ENCODE results near the gene LMBRD2. TPM values are rescaled to one million over a fixed set of nuclear protein-coding genes. Genes with fewer than 3 reads are reported as not detected.
A peak's percentile ranks its signal among the peaks of the same experiment; 100 is the strongest.
"Not testable (repeated sequence)": the region's sequence is repeated elsewhere in the genome, so short reads cannot be mapped to it uniquely, and the experiment has no call there.

LMBRD2 gene
- 10 to 100 TPM in 6 of 8 experiments, 1 to 10 TPM in 2; 8.8 to 18.9 (median 13.8) TPM for total RNA-seq

DNA sequence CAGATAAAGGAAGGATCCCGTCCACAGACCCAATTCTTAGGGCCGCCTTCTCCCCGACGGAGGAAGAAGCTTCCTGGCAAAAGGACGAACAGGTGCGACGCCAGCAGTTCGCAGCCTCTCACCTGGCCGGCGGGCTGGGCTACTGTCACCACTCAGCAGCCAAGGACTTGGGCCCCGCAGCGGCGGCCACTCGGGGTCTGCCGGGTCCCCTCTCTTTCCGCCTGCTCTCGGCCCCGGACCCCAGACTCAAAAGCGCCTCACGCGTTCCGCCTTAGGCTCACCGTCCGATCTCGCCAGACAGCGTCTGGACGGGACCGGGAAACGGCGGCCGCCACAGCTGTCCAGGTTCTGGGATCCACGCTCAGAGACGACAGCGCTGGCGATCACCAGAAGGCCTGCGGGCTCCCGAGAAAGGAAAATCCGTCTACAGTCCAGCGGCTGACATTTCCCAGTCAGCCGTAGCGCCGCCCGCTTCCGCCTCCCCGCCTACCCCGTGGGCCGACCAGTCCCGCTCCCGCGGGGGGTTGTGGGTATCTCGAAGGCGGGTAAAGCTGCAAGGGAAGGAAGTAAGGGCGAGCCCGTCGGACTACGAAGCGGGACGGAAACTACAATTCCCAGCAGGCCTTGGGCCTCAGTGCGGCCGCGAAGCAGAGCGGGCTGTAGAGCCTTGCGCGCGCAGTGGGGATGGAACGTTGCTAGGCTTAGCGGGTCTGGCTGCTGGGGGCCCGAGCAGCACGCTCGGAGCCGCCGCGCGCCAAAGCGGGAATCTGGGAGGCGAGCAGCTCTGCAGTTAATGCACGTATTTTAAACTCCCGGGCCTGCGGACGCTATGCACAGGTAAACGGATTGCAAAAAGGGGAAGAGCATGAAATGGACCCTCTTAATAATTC lies at the start of gene LMBRD2, which contains the start of gene SKP2:
Gene LMBRD2, minus strand, starts transcription at position 454 of the 890 bp plus-strand sequence. CDS start 8,538 bp downstream, outside the sequence.
Gene SKP2, plus strand, starts transcription at position 678 of the 890 bp plus-strand sequence. Its CDS starts 152 bp downstream, at position 830.
- Histone ChIP-seq H3K4me1 (replicated peaks in 1 of 2) (peaks cover 6 to 13% of the 10 kb centered on the region in 2 donors), H3K4me3 (peak within 1 kb of the TSS; percentile 62 to 81 (median 74)), H3K27ac (peak within 1 kb of the TSS; percentile 67 to 72)
- 0 to 13% (median 0%) methylated on average over 1 to 31 of the region's 81 CpGs; no CpG with 5 or more reads in 2 of the 10 experiments for WGBS, 10 experiments
- ATAC-seq (replicated peaks in 6 of 8) = peak; percentile 93 to 99 (median 98)
- in situ Hi-C loops (cut with MboI; ENCODE audit: low pct_unique_long_range_greater_than_20kb in 2 of 9, low sequenced_read_pairs in 9 of 9, unreplicated experiment in 9 of 9) = no loop called here

DNA sequence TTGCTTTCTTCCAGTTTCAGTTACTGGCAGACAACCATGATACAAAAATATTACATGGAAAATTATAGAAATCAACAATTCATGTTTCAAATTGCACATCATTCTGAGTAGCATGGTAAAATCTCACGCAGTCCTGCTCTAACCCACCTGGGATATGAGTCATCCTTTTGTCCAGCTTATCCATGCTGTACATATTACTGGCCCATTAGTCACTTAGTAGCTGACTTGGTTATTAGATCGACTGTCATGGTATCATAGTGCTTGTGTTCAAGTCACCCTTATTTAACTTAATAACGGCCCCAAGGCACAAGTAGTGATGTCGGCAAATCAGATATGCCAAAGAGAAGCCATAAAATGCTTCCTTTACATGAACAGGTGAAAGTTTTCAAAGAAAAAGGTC lies 48.8 kb upstream of the LMBRD2 start:
- peak in 3 of 8 experiments; percentile 56 to 62 (median 60) for ATAC-seq (replicated peaks in 6 of 8)
- Histone ChIP-seq H3K4me3 (no peak overlapping the region), H3K27ac (no peak overlapping the region), H3K4me1 (replicated peaks in 1 of 2) (no peaks in the 10 kb centered on the region)
- WGBS, 10 experiments = 54 to 100% (median 86%) methylated on average over 1 to 4 of the region's 4 CpGs
- in situ Hi-C loops (cut with MboI; ENCODE audit: low pct_unique_long_range_greater_than_20kb in 2 of 9, low sequenced_read_pairs in 9 of 9, unreplicated experiment in 9 of 9) = no loop called here

- in situ Hi-C loops (cut with MboI; ENCODE audit: low pct_unique_long_range_greater_than_20kb in 2 of 9, low sequenced_read_pairs in 9 of 9, unreplicated experiment in 9 of 9) = no loop called here
- no peak for ATAC-seq (replicated peaks in 6 of 8)
- no peak overlapping the region for H3K27ac ChIP-seq
- WGBS, 10 experiments = 76 to 100% (median 86%) methylated on average over 1 to 2 of the region's 2 CpGs; no CpG with 5 or more reads in 1 of the 10 experiments
- no peak overlapping the region for H3K4me3 ChIP-seq
- H3K4me1 ChIP-seq (replicated peaks in 1 of 2) = no peaks in the 10 kb centered on the region
Observed at GRCh38 chr5:36199620-36200019, 47.9 kb upstream of the LMBRD2 start.

GRCh38 chr5:36198783-36199182 lies 47.1 kb upstream of the LMBRD2 start:
- in situ Hi-C loops (cut with MboI; ENCODE audit: low pct_unique_long_range_greater_than_20kb in 2 of 9, low sequenced_read_pairs in 9 of 9, unreplicated experiment in 9 of 9); H3K4me1 ChIP-seq (replicated peaks in 1 of 2): not testable (repeated sequence)
- WGBS, 10 experiments = 89 to 100% (median 100%) methylated on average over 1 of the region's 3 CpGs; no CpG with 5 or more reads in 4 of the 10 experiments

DNA sequence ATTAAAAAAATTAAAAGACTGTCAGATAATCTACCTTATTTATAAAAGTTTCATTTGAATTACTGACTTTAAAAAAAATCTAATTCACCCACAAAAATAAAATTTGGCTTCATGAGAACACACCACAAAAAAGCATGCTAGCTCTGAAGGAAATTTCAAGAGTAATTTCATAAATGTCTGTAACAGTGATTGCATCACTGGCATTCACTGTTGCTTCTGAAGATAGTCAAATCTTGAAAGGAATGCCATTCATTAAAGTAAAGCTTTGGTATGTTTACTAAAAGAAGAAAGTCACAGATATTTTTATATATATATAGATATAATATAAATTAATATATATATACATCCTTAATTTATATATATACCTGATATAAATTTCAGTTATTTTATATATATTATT lies 46.6 kb upstream of the LMBRD2 start:
- H3K4me1 ChIP-seq (replicated peaks in 1 of 2) = no peaks in the 10 kb centered on the region
- H3K27ac ChIP-seq = no peak overlapping the region
- no peak for ATAC-seq (replicated peaks in 6 of 8)
- H3K4me3 ChIP-seq = no peak overlapping the region
- in situ Hi-C loops (cut with MboI; ENCODE audit: low pct_unique_long_range_greater_than_20kb in 2 of 9, low sequenced_read_pairs in 9 of 9, unreplicated experiment in 9 of 9) = no loop called here

More at GRCh38 chr5:36198783-36199182, 47.1 kb upstream of the LMBRD2 start:
- H3K4me3 ChIP-seq; H3K27ac ChIP-seq; ATAC-seq (replicated peaks in 6 of 8): not testable (repeated sequence)

DNA sequence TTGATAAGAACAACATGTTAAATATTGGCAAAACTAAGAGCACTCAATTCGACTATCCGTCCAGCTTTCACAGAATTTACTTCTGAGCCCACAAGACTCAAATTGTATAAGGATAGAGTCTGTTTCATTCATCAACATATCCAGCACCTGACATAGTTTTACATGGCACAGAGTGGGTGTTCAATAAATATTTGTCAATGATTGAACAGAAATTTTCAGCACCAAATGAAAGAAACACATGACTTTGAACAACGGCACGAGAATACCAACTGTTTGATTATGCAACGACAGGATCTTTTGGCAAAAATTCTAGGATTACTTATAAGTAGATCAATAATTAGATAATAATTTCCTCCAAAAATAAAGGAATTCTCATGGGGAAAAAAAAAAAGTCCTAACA lies 42.1 kb upstream of the LMBRD2 start:
- H3K4me1 ChIP-seq (replicated peaks in 1 of 2) = no peaks in the 10 kb centered on the region
- no peak overlapping the region for H3K4me3 ChIP-seq
- no peak overlapping the region for H3K27ac ChIP-seq
- ATAC-seq (replicated peaks in 6 of 8) = no peak
- 89 to 100% (median 98%) methylated on average over 2 to 5 of the region's 5 CpGs for WGBS, 10 experiments
- in situ Hi-C loops (cut with MboI; ENCODE audit: low pct_unique_long_range_greater_than_20kb in 2 of 9, low sequenced_read_pairs in 9 of 9, unreplicated experiment in 9 of 9) = no loop called here

GRCh38 chr5:36184408-36184807 lies 32.7 kb upstream of the LMBRD2 start:
- H3K27ac ChIP-seq; in situ Hi-C loops (cut with MboI; ENCODE audit: low pct_unique_long_range_greater_than_20kb in 2 of 9, low sequenced_read_pairs in 9 of 9, unreplicated experiment in 9 of 9); H3K4me1 ChIP-seq (replicated peaks in 1 of 2); H3K4me3 ChIP-seq; ATAC-seq (replicated peaks in 6 of 8): not testable (repeated sequence)
- WGBS, 10 experiments = 100% methylated on average over 1 of the region's 4 CpGs; no CpG with 5 or more reads in 9 of the 10 experiments

DNA sequence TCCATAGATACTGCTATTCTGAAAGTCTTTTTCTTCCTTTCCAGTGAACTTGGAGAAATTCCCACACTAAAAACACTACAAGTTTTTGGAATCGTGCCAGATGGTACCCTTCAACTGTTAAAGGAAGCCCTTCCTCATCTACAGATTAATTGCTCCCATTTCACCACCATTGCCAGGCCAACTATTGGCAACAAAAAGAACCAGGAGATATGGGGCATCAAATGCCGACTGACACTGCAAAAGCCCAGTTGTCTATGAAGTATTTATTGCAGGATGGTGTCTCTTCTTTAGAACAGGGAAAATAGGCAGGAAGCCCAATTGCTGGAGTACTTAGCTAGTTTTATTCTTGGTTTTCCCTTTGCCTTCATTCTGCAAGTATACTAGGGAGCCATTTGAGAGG lies 30.1 kb upstream of the LMBRD2 start:
- H3K4me3 ChIP-seq = no peak overlapping the region
- in situ Hi-C loops (cut with MboI; ENCODE audit: low pct_unique_long_range_greater_than_20kb in 2 of 9, low sequenced_read_pairs in 9 of 9, unreplicated experiment in 9 of 9) = no loop called here
- peaks cover 0 to 4% of the 10 kb centered on the region in 2 donors for H3K4me1 ChIP-seq (replicated peaks in 1 of 2)
- H3K27ac ChIP-seq = no peak overlapping the region
- 50 to 100% (median 93%) methylated on average over 1 to 2 of the region's 2 CpGs for WGBS, 10 experiments
- ATAC-seq (replicated peaks in 6 of 8) = peak in 2 of 8 experiments; percentile 21 to 84

GRCh38 chr5:36180556-36181350 lies 29.1 kb upstream of the LMBRD2 start:
- peak in 1 of 8 experiments; percentile 4 for ATAC-seq (replicated peaks in 6 of 8)
- H3K27ac ChIP-seq = no peak overlapping the region
- WGBS, 10 experiments = 85 to 100% (median 96%) methylated on average over 1 to 2 of the region's 2 CpGs; no CpG with 5 or more reads in 1 of the 10 experiments
- H3K4me3 ChIP-seq = no peak overlapping the region
- peaks cover 0 to 4% of the 10 kb centered on the region in 2 donors for H3K4me1 ChIP-seq (replicated peaks in 1 of 2)
- in situ Hi-C loops (cut with MboI; ENCODE audit: low pct_unique_long_range_greater_than_20kb in 2 of 9, low sequenced_read_pairs in 9 of 9, unreplicated experiment in 9 of 9) = no loop called here

GRCh38 chr5:36179950-36180349 lies 28.3 kb upstream of the LMBRD2 start:
- Histone ChIP-seq H3K4me1 (replicated peaks in 1 of 2) (peaks cover 0 to 4% of the 10 kb centered on the region in 2 donors), H3K4me3 (no peak overlapping the region), H3K27ac (no peak overlapping the region)
- 63 to 100% (median 93%) methylated on average over 1 to 4 of the region's 4 CpGs; no CpG with 5 or more reads in 1 of the 10 experiments for WGBS, 10 experiments
- ATAC-seq (replicated peaks in 6 of 8) = no peak
- in situ Hi-C loops (cut with MboI; ENCODE audit: low pct_unique_long_range_greater_than_20kb in 2 of 9, low sequenced_read_pairs in 9 of 9, unreplicated experiment in 9 of 9) = no loop called here

DNA sequence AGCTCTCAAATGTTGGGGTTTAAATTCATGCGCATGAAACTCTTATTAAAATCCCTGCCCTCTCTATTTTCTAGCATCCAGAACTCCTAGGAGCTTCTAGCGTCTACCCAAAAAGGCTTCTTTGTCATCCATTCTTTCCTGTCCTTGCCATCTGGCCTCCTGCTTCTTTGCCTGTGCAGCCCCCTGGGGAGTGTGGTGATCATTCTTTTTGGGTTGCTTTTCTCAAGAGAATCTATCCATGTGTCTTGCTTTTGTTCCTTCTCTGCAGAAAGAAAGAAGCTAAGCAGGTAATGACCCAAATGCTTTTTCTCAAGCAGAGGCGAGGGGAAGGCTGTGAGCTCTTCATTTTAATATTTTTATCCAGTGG lies 26.8 kb upstream of the LMBRD2 start:
- whole genome bisulfite sequencing, 10 experiments = 28 to 100% (median 60%) methylated on average over 1 to 3 of the region's 3 CpGs; no CpG with 5 or more reads in 2 of the 10 experiments
- in situ Hi-C loops (cut with MboI; ENCODE audit: low pct_unique_long_range_greater_than_20kb in 2 of 9, low sequenced_read_pairs in 9 of 9, unreplicated experiment in 9 of 9) = no loop called here
- Histone ChIP-seq H3K4me3 (no peak overlapping the region), H3K27ac (no peak overlapping the region), H3K4me1 (replicated peaks in 1 of 2) (peaks cover 0 to 4% of the 10 kb centered on the region in 2 donors)
- no peak for ATAC-seq (replicated peaks in 6 of 8)

GRCh38 chr5:36177715-36178523 lies 26.2 kb upstream of the LMBRD2 start:
- peak in 7 of 8 experiments; percentile 37 to 82 (median 65) for ATAC-seq (replicated peaks in 6 of 8)
- no peak overlapping the region for H3K27ac ChIP-seq

More at GRCh38 chr5:36177715-36178523, 26.2 kb upstream of the LMBRD2 start:
- Histone ChIP-seq H3K4me1 (replicated peaks in 1 of 2) (peaks cover 0 to 4% of the 10 kb centered on the region in 2 donors), H3K4me3 (no peak overlapping the region)
- in situ Hi-C loops (cut with MboI; ENCODE audit: low pct_unique_long_range_greater_than_20kb in 2 of 9, low sequenced_read_pairs in 9 of 9, unreplicated experiment in 9 of 9) = no loop called here
- WGBS, 10 experiments = 75 to 100% (median 89%) methylated on average over 1 to 2 of the region's 2 CpGs; no CpG with 5 or more reads in 2 of the 10 experiments

Data from motor neuron (in vitro differentiated cells).